Upper lobe of left lung (tissue), 4 donors: ENCODE measurements around the gene RGS8.

ENCODE experiments used
- CTCF ChIP-seq, 6 experiments: fragments of 450-650 bp in 4 of 6; fragments of 200-600 bp in 2 of 6; sonication (generic) in 2 of 6; IDR thresholded peaks; one replicate each; pipeline ENCODE4 v1.5.1; 2016 to 2019; ENCODE audit warnings: antibody characterized with exemption in 6 of 6
- POLR2AphosphoS5 ChIP-seq, 2 donors: sonication (generic); formaldehyde crosslinking; IDR thresholded peaks; one replicate each; pipeline ENCODE4 v1.5.1; 2017; ENCODE audit warnings: antibody characterized with exemption in 2 of 2

- TF ChIP-seq CTCF (IDR thresholded peaks at IDR 0.05) (no peak), POLR2AphosphoS5 (IDR thresholded peaks at IDR 0.05) (no peak)
Observed at GRCh38 chr1:182672487-182672836, 11.9 kb downstream of the RGS8 start.
